ENCODE measurements around the gene DOCK4. TPM values are rescaled to one million over a fixed set of nuclear protein-coding genes. Genes with fewer than 3 reads are reported as not detected.

The DOCK4 gene
- total RNA-seq, 1 donor from 2014 or later: 4.5 TPM

- no peak for FAIRE-seq
- TF ChIP-seq, protein P1, sequence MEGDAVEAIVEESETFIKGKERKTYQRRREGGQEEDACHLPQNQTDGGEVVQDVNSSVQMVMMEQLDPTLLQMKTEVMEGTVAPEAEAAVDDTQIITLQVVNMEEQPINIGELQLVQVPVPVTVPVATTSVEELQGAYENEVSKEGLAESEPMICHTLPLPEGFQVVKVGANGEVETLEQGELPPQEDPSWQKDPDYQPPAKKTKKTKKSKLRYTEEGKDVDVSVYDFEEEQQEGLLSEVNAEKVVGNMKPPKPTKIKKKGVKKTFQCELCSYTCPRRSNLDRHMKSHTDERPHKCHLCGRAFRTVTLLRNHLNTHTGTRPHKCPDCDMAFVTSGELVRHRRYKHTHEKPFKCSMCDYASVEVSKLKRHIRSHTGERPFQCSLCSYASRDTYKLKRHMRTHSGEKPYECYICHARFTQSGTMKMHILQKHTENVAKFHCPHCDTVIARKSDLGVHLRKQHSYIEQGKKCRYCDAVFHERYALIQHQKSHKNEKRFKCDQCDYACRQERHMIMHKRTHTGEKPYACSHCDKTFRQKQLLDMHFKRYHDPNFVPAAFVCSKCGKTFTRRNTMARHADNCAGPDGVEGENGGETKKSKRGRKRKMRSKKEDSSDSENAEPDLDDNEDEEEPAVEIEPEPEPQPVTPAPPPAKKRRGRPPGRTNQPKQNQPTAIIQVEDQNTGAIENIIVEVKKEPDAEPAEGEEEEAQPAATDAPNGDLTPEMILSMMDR (IDR thresholded peaks at IDR 0.05; ENCODE audit: insufficient read depth, low read length, severe bottlenecking): no peak
- Histone ChIP-seq H3K36me3 (ENCODE audit: control insufficient read depth, insufficient read depth, low read length) (no peaks in the 10 kb centered on the region), H3K4me3 (ENCODE audit: low read depth, low read length) (no peak overlapping the region), H3K27me3 (ENCODE audit: control insufficient read depth, insufficient read depth, low read length) (no peaks in the 10 kb centered on the region)
- DNase-seq (ENCODE audit: low read depth): no peak
These were observed 250.6 kb downstream of the DOCK4 start for GRCh38 chr7:111955616-111956015.

DNA sequence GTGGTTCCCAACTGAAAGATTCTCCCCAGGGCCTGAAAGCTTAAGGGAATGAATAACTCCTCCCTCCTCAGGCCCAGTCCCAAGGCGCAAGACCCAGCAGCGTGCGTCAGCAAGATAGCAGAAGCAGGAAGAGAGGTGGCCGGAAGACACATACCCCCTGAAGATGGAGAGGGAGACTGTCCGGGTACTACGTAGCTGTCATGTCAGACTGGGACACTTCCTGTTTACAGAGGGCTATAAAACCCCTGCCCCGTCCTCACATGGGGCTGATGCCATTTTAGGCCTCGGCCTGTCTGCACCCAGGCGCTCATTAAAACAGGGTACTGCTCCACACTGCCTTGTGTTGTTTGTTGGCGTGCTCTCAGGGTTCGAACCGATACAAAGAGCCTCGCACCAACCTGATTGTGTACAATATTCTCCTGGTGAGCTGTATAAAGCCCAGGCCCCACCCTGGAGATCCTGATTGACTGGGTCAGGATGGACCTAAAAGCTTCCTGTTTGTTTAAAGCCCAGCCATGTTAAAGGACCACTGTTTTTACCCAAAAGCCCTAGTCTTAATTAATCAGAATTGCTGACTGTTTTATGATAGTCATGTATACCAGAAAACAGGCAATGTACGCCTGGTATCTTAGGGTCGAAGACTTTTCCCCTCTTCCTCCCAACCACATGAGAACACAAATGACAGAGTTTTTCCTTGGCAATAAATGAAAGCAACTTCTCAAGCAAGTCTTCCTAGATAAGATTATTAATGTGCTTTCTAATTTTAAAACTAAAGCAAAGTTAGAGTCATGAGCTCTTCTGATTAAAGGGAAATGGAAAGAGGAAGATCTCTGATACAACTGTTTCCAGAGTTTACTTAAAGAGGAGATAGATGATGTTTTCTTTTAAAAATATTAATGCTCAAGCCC, 251.5 kb downstream of the DOCK4 start:
- TF ChIP-seq, protein P1 (IDR thresholded peaks at IDR 0.05; ENCODE audit: insufficient read depth, low read length, severe bottlenecking): no peak
- no peak for FAIRE-seq
- H3K27me3 ChIP-seq (ENCODE audit: control insufficient read depth, insufficient read depth, low read length): no peaks in the 10 kb centered on the region

GRCh38 chr7:111954056-111954455, 252.1 kb downstream of the DOCK4 start:
- H3K36me3 ChIP-seq (ENCODE audit: control insufficient read depth, insufficient read depth, low read length): no peaks in the 10 kb centered on the region
- no peak overlapping the region for H3K4me3 ChIP-seq (ENCODE audit: low read depth, low read length)
- no peak for FAIRE-seq
- no peak for DNase-seq (ENCODE audit: low read depth)
- TF ChIP-seq, protein P1 (IDR thresholded peaks at IDR 0.05; ENCODE audit: insufficient read depth, low read length, severe bottlenecking): no peak
- H3K27me3 ChIP-seq (ENCODE audit: control insufficient read depth, insufficient read depth, low read length): no peaks in the 10 kb centered on the region

More for the DNA sequence above, 251.5 kb downstream of the DOCK4 start:
- no peak for DNase-seq (ENCODE audit: low read depth)
- H3K36me3 ChIP-seq (ENCODE audit: control insufficient read depth, insufficient read depth, low read length): no peaks in the 10 kb centered on the region
- H3K4me3 ChIP-seq (ENCODE audit: low read depth, low read length): no peak overlapping the region

DNA sequence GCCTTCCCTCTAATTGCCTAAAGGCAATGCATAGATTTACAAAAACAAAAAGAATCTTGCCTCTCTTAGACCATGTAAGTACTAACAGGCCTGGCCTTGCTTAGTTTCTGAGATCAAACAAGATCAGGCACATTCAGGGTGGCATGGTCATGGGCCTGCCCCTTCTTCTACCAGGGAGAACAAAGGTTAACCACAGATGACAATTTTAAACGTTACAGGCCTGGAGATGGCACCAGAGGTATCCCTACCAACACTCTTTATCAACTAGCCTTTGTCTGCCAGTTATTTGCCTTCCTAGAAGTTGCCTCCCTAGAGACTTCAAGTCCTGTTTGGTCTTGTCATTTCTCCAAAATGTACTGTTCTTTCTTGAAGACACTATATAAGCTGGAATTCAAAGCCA, 252.6 kb downstream of the DOCK4 start:
- peak; percentile 92 for DNase-seq (ENCODE audit: low read depth)
- peak; percentile 50 for FAIRE-seq
- H3K36me3 ChIP-seq (ENCODE audit: control insufficient read depth, insufficient read depth, low read length): no peaks in the 10 kb centered on the region
- TF ChIP-seq, protein P1 (IDR thresholded peaks at IDR 0.05; ENCODE audit: insufficient read depth, low read length, severe bottlenecking): peak; percentile 40
- H3K4me3 ChIP-seq (ENCODE audit: low read depth, low read length): no peak overlapping the region
- no peaks in the 10 kb centered on the region for H3K27me3 ChIP-seq (ENCODE audit: control insufficient read depth, insufficient read depth, low read length)

GRCh38 chr7:111952783-111953182, 253.4 kb downstream of the DOCK4 start:
- TF ChIP-seq, protein P1 (IDR thresholded peaks at IDR 0.05; ENCODE audit: insufficient read depth, low read length, severe bottlenecking): no peak
- H3K27me3 ChIP-seq (ENCODE audit: control insufficient read depth, insufficient read depth, low read length): no peaks in the 10 kb centered on the region
- H3K36me3 ChIP-seq (ENCODE audit: control insufficient read depth, insufficient read depth, low read length): no peaks in the 10 kb centered on the region
- FAIRE-seq (no peak), DNase-seq (ENCODE audit: low read depth) (peak; percentile 28)
- H3K4me3 ChIP-seq (ENCODE audit: low read depth, low read length): no peak overlapping the region
